Lung (tissue), 12 donors: Measurements from ENCODE around the gene TSSC4. TPM values are rescaled to one million over a fixed set of nuclear protein-coding genes. Genes with fewer than 3 reads are reported as not detected.
A peak's percentile ranks its signal among the peaks of the same experiment; 100 is the strongest.

Experiments
- ATAC-seq: fragments of 200-7000 bp; cut with Tn5 transposase; one replicate; pipeline ENCODE4 v1.9.1; 2020; ENCODE audit warnings: moderate number of reproducible peaks; ENCODE audit not compliant: insufficient read depth, low FRiP score
- DNase-seq, 3 donors: peaks; one replicate each; pipeline ENCODE4 v3.0.0-alpha.2; 2013 to 2017
- H3K27ac ChIP-seq, 2 donors: one replicate each; pipeline ENCODE4 v1.5.1; 2013; ENCODE audit warnings: mild to moderate bottlenecking in 2 of 2, moderate library complexity in 2 of 2, control low read depth in 1 of 2, inconsistent platforms in 1 of 2, low read depth in 1 of 2, low read length in 1 of 2
- H3K27me3 ChIP-seq, 3 donors: one replicate each; pipeline ENCODE4 v1.5.1; 2013; ENCODE audit warnings: low read length in 2 of 3; ENCODE audit not compliant: control insufficient read depth in 3 of 3, insufficient read depth in 3 of 3
- H3K36me3 ChIP-seq, 4 donors: one replicate each; pipeline ENCODE4 v1.5.1; 2013; ENCODE audit warnings: low read length in 4 of 4, mild to moderate bottlenecking in 1 of 4, moderate library complexity in 1 of 4; ENCODE audit not compliant: control insufficient read depth in 4 of 4, insufficient read depth in 4 of 4
- H3K4me1 ChIP-seq, 5 donors: one replicate each; pipeline ENCODE4 v1.5.1; 2013; ENCODE audit warnings: low read length in 5 of 5, mild to moderate bottlenecking in 2 of 5, moderate library complexity in 1 of 5; ENCODE audit not compliant: control insufficient read depth in 5 of 5, insufficient read depth in 5 of 5
- H3K4me3 ChIP-seq: one replicate; pipeline ENCODE4 v1.5.1; 2013; ENCODE audit warnings: mild to moderate bottlenecking, control low read depth, moderate library complexity
- H3K9ac ChIP-seq, 2 donors: one replicate each; pipeline ENCODE4 v1.5.1; 2013; ENCODE audit warnings: low read length in 2 of 2, control low read depth in 1 of 2; ENCODE audit not compliant: insufficient read depth in 1 of 2
- H3K9me3 ChIP-seq, 4 donors: one replicate each; pipeline ENCODE4 v1.5.1; 2013; ENCODE audit warnings: low read length in 3 of 4, mild to moderate bottlenecking in 1 of 4, moderate library complexity in 1 of 4; ENCODE audit not compliant: control insufficient read depth in 4 of 4, insufficient read depth in 3 of 4
- CTCF ChIP-seq: IDR thresholded peaks from 2 replicates; pipeline ENCODE4 v1.5.1; 2012; ENCODE audit warnings: mild to moderate bottlenecking; ENCODE audit errors: control extremely low read depth, extremely low read depth
- WGBS, 2 donors: extraction: QIAGEN DNeasy Blood & Tissue Kit; methylation state at CpG; one replicate each; pipeline ENCODE4 v1.1.7; 2013; 5-methylcytosine and 5-hydroxymethylcytosine counted together
- polyA plus RNA-seq, 2 donors: library from polyadenylated mRNA; stranded (reverse); fragments of 200-250 nt; gene quantifications; one replicate each; pipeline ENCODE4 v1.2.1, GENCODE V29; 2013
- total RNA-seq, 2 donors: library from RNA; depleted of rRNA in 1 of 2; stranded (reverse); fragments of >200 nt in 1 of 2; gene quantifications; one replicate each; pipeline ENCODE4 v1.2.1, GENCODE V29; 2014 to 2021
- donor health status: control.
- donor health status: control.
- donor health status: Bipolar disorder and iron deficiency.
- donor health status: healthy.
- donor health status: DM: yes; HTN: yes; CAD: no.

Gene TSSC4
- total and polyA plus RNA-seq, 4 donors = 25.1 to 56.5 (median 49.8) TPM

DNA sequence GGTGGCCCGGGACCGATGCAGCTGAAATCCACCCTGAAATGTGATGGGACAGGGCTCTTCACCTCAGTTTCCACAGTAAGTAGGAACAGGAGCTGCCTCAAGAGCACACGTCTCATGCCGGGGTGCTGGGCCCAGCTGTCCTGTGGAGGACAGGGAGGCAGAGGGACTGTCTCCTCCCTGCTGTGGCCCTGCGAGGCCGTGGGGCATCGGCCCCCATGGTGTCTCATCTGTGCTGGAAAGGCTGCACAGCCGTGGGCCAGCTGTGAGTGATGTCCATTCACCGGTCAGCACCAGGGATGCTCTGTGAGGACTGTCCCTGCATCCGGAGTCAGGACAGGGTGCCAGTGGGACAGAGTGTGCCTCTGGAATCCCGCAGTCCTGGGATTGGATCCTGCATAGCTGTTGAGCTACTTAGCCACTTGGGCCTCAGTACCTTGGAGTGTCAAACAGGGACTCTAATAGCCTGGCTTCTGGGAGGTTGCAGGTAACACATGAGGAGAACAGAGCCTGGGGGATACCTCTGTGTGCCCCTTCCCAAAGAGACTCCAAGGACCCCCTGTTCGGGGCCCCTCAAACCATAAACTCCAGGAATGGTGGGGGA, 27.3 kb downstream of the TSSC4 start:
- 71 to 75% methylated on average over 10 to 12 of the region's 12 CpGs for WGBS, 2 donors

GRCh38 chr11:2428322-2428795, 27.8 kb downstream of the TSSC4 start:
- H3K4me3 ChIP-seq = no peak overlapping the region
- no peak for ATAC-seq
- H3K27me3 ChIP-seq = no peaks in the 10 kb centered on the region
- H3K4me1 ChIP-seq = no peaks in the 10 kb centered on the region
- H3K9me3 ChIP-seq = no peaks in the 10 kb centered on the region
- no peak overlapping the region for H3K27ac ChIP-seq
- WGBS, 2 donors = 51 to 61% methylated on average over 8 of the region's 8 CpGs
- no peaks in the 10 kb centered on the region for H3K36me3 ChIP-seq
- H3K9ac ChIP-seq = no peak overlapping the region
- TF ChIP-seq CTCF = peak; percentile 97
- DNase-seq = peak; percentile 61 to 71 (median 66)

More for the DNA sequence above, 27.3 kb downstream of the TSSC4 start:
- Histone ChIP-seq H3K4me3 (no peak overlapping the region), H3K27ac (no peak overlapping the region), H3K36me3 (no peaks in the 10 kb centered on the region), H3K27me3 (no peaks in the 10 kb centered on the region), H3K9me3 (no peaks in the 10 kb centered on the region), H3K4me1 (no peaks in the 10 kb centered on the region), H3K9ac (no peak overlapping the region)
- no peak for ATAC-seq
- DNase-seq = no peak
- no peak for TF ChIP-seq CTCF

DNA sequence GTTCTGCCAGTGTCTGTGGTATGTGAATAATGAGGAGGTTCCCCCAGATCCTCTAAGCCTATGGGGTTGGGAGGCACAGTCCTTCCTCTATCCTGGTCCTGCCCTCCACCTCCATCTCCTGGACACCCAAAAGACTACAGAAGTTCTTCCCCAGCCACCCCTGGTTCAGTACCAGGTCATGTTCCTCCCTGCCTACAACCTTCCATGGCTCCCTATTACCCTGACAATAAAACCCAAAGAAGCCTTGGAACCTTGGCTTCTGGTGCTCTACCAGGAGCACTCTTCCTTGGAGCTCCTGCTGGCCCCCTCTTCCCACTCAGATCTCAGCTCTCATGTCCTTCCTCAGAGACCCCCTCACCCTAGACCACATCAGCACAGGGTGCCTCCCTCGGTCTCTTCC, 30.8 kb downstream of the TSSC4 start:
- Histone ChIP-seq H3K36me3 (no peaks in the 10 kb centered on the region), H3K9me3 (peaks cover 0 to 5% (median 0%) of the 10 kb centered on the region in 4 donors), H3K9ac (no peak overlapping the region), H3K4me1 (no peaks in the 10 kb centered on the region), H3K27ac (no peak overlapping the region), H3K27me3 (no peaks in the 10 kb centered on the region), H3K4me3 (no peak overlapping the region)
- 91 to 96% methylated on average over 1 of the region's 1 CpG for WGBS, 2 donors
- DNase-seq = no peak
- TF ChIP-seq CTCF = no peak
- ATAC-seq = no peak

- no peak overlapping the region for H3K4me3 ChIP-seq
- ATAC-seq (no peak), DNase-seq (no peak)
- H3K4me1 ChIP-seq = no peaks in the 10 kb centered on the region
- H3K9ac ChIP-seq = no peak overlapping the region
- H3K27me3 ChIP-seq = no peaks in the 10 kb centered on the region
- H3K27ac ChIP-seq = no peak overlapping the region
- 80 to 86% methylated on average over 15 of the region's 15 CpGs for WGBS, 2 donors
- no peaks in the 10 kb centered on the region for H3K36me3 ChIP-seq
- TF ChIP-seq CTCF = no peak
- peaks cover 0 to 5% (median 0%) of the 10 kb centered on the region in 4 donors for H3K9me3 ChIP-seq
Observed at GRCh38 chr11:2432171-2432621, 31.6 kb downstream of the TSSC4 start.
